ENCODE measurements around the gene UBE2U. TPM values are rescaled to one million over a fixed set of nuclear protein-coding genes. Genes with fewer than 3 reads are reported as not detected.
"Not testable (repeated sequence)": the region's sequence is repeated elsewhere in the genome, so short reads cannot be mapped to it uniquely, and the experiment has no call there.

UBE2U gene
- total RNA-seq, 4 donors from 2014 or later, result not detected

DNA sequence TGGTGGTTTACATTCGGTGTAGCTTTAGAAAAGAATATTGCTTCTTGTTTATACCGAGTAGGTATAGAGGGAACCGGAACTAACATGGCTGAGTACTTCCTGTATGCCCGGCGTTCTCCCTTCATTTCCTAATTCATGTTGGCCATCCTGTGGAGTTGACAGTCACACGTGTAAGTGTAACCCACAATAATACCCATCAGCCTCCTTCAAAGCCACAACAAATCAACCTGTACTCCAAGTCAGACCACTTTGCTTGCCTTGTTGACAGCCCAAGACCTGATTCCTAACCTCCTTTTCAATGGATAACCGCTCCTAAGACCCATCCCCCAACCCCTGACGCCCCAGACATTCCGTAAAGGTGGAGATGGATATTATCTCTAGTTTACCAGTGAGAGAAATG is 42.1 kb downstream of the UBE2U start:
- DNase-seq (ENCODE audit: low spot score), result no peak
- no peak for ATAC-seq (ENCODE audit: low FRiP score)
- TF ChIP-seq, protein P1, sequence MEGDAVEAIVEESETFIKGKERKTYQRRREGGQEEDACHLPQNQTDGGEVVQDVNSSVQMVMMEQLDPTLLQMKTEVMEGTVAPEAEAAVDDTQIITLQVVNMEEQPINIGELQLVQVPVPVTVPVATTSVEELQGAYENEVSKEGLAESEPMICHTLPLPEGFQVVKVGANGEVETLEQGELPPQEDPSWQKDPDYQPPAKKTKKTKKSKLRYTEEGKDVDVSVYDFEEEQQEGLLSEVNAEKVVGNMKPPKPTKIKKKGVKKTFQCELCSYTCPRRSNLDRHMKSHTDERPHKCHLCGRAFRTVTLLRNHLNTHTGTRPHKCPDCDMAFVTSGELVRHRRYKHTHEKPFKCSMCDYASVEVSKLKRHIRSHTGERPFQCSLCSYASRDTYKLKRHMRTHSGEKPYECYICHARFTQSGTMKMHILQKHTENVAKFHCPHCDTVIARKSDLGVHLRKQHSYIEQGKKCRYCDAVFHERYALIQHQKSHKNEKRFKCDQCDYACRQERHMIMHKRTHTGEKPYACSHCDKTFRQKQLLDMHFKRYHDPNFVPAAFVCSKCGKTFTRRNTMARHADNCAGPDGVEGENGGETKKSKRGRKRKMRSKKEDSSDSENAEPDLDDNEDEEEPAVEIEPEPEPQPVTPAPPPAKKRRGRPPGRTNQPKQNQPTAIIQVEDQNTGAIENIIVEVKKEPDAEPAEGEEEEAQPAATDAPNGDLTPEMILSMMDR (IDR thresholded peaks at IDR 0.05), result no peak

DNA sequence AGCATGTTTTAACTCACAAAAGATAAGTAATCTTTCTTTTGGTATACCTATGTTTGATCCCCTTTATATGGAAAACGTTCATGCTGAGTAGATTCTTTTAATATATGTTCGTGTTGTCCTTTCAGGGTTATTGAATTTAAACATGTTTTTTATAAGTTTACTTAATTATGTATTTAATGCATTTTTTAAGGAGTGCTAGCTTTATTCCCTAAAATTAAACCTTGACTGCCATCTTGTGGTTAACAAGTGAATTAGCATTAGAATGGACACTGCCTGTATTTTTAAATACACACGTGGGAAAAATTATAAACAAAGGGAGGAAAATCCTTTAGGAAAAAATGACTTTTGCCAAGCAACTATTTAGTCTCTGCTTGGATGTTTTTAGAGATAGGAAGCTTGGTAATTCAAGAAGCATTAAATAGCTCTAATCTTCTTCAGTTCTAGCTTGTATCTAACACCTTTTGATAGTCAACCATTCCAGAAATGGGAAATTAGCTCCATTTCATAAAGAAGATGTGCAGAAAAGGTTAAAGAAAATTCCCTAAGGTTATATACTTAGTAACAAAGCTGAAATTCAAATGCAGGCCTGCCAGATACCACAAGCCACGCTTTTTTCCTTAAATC is 43.0 kb downstream of the UBE2U start:
- no peak for ATAC-seq (ENCODE audit: low FRiP score)
- TF ChIP-seq, protein P1 (IDR thresholded peaks at IDR 0.05), result no peak
- no peak for DNase-seq (ENCODE audit: low spot score)

DNA sequence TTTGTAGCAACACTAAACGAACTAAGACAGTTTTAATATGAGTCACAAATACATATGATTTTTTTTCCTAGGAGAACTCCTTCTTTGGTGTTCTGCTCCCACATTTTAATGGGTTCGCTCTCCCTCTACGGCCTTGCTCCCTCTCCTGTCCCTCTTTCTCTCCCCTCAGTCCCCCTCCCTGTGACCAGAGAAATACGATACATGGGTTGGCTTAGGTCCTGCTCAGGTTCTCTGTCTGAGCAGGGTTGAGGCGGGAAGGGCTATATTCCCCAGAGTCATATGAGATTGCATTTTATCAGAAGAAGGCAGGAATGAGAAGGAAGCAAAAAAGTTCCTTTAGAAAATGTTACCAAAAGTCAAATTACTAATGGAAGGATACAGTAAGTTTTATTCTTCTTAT is 44.6 kb downstream of the UBE2U start:
- TF ChIP-seq, protein P1 (IDR thresholded peaks at IDR 0.05), result no peak
- DNase-seq (ENCODE audit: low spot score) (no peak), ATAC-seq (ENCODE audit: low FRiP score) (no peak)

DNA sequence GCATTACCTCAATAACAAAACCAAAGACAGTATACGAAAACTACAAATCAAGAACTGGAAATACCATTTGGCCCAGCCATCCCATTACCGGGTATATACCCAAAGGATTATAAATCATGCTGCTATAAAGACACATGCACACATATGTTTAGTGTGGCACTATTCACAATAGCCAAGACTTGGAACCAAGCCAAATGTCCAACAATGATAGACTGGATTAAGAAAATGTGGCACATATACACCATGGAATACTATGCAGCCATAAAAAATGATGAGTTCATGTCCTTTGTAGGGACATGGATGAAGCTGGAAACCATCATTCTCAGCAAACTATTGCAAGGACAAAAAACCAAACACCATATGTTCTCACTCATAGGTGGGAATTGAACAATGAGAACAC is 47.0 kb downstream of the UBE2U start:
- not testable (repeated sequence) for DNase-seq (ENCODE audit: low spot score); ATAC-seq (ENCODE audit: low FRiP score)

DNA sequence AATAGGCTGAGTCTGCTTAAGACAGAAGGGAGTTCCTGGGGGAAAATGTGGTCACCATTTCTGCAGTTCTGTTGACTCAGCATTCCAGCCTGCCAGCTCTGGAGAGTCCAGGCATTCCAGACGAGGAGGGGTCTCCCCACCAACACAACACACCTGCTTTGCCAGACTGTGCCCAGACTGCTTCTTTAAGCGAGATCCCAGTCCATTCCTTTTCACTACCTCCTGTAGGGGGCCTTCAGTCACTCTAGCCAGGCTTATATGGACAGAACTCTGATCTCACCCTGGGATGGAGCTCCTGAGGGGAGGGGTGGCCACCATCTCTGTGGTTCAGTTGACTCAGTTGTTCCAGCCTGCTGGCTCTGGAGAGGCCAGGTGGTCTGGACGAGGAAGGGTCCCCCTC is 48.5 kb downstream of the UBE2U start:
- TF ChIP-seq, protein P1 (IDR thresholded peaks at IDR 0.05), result no peak
- no peak for ATAC-seq (ENCODE audit: low FRiP score)
- no peak for DNase-seq (ENCODE audit: low spot score)

DNA sequence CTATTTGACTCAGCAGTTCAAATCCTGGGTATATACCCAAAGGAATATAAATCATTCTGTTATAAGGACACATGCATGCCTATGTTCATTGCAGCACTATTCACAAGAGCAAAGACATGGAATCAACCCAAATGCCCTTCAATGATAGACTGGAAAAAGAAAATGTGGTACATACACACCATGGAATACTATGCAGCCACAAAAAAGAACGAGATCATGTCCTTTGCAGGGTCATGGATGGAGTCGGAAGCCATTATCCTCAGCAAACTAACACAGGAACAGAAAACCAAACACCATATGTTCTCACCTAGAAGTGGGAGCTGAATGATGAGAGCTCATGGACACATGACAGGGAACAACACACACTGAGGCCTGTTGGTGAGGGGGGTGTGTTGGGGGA is 53.8 kb downstream of the UBE2U start:
- ATAC-seq (ENCODE audit: low FRiP score), result not testable (repeated sequence)

DNA sequence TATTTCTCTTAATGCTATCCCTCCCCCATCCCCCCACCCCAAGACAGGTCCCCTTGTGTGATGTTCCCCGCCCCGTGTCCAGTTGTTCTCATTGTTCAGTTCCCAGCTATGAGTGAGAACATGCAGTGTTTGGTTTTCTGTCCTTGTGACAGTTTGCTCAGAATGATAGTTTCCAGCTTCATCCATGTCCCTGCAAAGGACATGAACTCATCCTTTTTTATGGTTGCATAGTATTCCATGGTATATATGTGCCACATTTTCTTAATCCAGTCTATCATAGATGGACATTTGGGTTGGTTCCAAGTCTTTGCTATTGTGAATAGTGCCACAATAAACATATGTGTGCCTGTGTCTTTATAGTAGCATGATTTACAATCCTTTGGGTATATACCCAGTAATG is 55.0 kb downstream of the UBE2U start:
- ATAC-seq (ENCODE audit: low FRiP score); DNase-seq (ENCODE audit: low spot score): not testable (repeated sequence)

More for the DNA sequence above, 53.8 kb downstream of the UBE2U start:
- not testable (repeated sequence) for DNase-seq (ENCODE audit: low spot score)

DNA sequence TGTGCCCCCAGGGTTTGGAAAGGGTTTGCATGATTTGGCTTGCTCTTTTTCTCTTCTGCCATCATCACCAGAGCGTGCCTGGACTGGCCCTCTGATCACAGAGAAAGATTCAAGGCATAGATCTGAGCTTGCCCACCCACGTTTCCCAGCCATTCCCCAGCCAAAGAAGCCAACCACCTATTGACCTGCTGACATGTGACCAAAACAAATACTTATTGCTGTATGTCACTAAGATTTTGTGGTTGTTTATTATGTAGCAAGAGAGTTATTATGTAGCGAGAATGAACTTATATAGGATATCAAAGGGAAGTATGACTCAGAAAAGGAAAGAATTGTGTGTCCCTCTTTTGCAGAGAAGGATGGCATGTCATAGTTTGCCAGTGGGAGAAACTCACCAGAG is 59.9 kb downstream of the UBE2U start:
- TF ChIP-seq, protein P1 (IDR thresholded peaks at IDR 0.05), result no peak
- DNase-seq (ENCODE audit: low spot score) (no peak), ATAC-seq (ENCODE audit: low FRiP score) (no peak)

DNA sequence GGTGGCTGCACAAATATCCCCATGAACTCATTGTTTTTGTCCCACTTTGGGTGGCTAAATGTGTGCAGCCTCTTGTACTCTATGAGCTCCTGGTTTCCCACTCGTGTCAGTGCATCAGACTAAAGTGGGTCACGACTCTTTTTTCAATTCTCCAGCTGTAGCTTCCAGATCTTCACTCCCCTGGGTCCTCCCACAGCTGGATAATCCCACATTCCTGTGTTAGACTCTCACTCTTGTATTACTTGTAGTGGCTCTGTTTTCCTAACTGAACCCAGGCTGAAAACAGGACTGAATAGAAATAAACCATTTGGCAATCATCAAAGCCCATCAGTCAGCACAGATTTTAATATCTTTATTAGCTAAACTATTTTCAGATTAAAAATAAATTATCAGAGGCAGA is 60.4 kb downstream of the UBE2U start:
- TF ChIP-seq, protein P1 (IDR thresholded peaks at IDR 0.05), result no peak
- DNase-seq (ENCODE audit: low spot score) (no peak), ATAC-seq (ENCODE audit: low FRiP score) (no peak)
